D341Med (cell line): ENCODE data around the gene ATP2B3.

ENCODE experiments used
- DNase-seq: peaks from one replicate; pipeline ENCODE4 v3.0.0; 2012; ENCODE audit warnings: low spot score

The ATP2B3 gene

DNA sequence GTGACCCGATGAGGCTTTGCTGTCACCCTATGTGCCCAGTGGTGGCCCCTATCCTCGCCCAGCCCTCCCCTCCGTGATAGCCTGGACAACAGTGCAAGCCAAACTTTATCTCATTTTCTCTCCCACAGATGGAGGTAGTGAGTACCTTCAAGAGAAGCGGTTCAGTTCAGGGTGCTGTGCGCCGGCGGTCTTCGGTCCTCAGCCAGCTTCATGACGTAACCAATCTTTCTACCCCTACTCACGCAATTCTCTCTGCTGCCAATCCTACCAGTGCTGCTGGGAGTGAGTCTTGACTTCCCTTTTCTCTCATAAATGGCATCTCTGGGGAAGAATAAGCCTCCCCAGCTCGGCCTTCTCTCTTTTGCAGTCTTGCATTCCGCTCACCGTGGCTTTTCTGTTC, 52.0 kb downstream of the ATP2B3 start:
- no peak for DNase-seq

DNA sequence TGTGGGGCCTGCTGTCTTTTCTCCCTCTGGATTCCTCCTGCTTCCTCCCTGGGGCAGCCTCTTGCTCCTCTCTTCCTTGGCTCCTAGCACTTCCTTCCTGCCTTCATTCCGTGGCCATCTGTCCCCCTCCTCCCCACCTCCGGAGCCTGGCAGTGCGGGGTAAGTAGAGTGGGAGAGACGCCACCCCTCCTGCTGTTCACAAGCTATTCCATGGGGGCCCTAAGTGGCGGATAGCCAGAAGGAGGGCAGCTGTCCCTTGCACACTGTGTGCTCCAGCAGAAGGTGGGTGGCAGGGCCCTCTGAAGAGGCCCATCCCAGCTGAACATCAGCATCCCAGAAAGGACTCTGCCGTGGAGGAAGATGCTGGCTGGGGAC, 54.1 kb downstream of the ATP2B3 start:
- peak; percentile 71 for DNase-seq

DNA sequence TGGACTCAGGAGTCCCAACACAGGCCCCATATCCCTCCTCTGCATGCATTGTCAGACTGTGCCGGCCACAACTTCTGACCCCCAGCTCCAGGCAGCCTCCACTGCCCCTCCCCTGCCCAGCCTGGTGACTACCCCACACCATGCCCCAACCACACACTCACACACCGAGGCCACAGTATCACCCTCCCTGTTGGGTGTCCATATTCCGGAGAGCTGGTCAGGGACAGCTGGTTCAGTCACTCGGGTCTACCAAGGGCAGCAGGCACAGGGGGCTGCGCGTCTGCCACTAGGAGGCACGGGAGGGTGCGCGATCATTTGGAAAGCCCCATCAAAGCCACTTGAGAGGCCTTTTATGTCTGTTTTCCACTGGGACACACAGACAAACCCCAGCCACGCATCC, 55.2 kb downstream of the ATP2B3 start:
- no peak for DNase-seq

DNA sequence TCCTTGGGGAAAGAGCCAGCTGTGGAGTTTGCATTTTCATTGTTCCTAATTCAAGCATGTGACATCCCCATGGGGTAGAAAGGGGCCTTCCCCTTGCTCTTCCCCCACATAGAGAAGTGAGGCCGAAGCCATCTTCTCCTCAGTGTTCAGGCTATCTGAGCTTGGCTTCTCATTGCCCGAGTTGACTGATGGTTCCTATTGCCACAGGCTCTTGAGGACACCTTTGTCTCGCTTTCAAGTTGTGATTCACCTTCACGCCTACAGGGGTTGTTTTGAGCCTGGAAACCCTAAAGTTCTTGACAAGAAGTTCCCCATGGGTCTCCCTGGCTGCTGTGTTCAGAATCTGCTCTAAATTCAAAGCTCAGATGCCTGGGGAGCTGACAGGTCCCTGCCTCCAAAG, 56.5 kb downstream of the ATP2B3 start:
- DNase-seq: no peak

DNA sequence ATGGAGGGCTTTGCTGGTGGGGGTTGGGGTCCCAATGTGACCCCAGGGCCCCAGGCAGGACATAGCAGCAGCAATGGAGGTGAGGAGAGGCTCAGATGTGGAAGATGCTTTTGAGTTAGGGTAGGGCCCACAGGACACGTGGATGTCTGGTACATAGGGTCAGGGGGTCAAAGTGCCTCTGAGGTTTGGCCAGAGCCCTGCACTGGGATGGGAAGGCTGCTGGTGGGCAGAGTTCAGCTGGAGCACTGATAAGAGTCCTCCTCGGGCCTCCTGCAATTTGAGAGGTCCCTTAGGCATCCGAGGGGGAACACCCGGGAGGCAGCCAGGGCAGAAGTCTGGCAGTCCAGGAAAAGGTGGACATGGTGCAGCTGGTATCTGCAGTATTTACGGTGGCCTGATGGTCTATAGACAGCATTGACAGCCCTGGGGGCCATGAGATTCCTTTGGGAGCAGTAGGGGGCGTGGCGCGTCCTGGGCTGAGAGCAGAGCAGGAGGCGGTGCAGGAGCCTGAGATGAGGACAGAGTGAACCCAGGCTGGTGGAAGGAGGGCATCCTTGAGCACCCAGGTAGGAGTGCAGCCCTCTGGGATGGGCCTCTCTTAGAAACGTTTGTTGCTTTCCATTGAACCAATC, 58.9 kb downstream of the ATP2B3 start:
- no peak for DNase-seq

DNA sequence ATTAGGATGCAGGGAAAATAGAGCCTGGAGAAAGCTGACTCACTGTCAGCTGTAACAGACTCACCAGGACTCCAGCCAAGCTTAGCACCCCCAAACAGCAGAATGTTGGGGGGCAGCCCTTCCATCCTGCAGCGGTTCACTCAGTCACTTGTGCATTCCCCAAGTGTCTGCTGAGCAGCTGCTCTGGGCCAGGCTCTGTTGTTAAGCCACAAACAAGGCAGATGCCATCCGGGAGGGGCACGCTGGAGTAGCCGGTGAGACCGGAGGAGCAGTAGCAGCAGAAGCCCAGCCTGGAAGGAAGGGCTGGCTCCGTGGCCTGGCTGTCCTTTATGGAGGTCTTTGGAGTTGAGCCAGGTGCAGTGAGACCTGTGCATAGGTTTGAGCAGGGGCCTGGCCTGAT, 59.5 kb downstream of the ATP2B3 start:
- peak; percentile 48 for DNase-seq

DNA sequence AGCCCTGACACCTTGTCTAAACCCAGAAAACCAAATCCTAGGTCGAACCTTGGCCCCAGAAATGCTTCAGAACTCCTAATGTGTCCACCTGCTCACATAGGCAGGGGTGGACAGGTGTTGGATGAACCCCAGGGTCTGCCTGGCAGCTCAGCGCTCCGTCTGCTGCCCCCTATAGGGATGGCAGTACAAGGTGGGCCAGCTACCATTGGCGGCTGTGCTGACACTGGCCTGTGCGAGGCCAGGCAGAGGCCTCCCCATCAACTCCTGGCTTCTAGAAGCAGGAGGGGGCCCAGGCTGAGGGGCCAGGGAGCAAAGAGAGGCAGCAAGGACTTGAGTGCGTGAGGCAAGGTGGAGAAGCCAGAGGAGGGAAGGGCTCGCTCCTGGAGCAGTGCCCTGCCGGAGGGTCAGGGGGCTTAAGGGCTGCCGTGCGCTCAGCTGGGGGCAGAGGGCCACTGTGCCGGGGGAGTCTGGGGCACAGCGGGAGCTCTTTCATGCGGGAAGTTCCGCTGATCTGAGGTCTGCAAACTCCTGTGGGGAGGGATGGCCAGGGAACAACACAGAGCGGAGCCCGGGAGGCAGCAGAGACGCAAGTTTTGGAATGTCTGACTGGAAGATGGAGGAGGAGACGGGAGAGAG, 60.9 kb downstream of the ATP2B3 start:
- no peak for DNase-seq

DNA sequence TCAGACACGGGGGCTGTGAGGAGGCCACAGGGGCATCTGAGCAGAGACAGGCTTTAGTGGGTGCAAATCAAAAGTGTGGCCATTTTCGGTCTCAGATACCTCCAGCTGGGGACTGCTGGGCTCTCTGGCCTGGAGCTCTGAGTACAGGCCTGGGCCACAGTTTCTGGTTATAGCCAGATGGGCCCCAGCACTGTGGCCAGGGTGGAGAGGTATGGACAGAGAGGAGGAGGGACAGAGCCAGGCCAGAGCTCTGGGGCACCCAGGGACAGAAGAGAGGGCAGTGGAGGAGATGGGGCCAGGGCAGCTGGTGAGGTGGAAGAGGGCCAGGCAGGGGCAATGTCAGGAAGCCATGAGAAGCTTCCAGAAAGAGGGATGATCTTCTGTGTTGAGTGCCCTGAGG, 61.4 kb downstream of the ATP2B3 start:
- no peak for DNase-seq

DNA sequence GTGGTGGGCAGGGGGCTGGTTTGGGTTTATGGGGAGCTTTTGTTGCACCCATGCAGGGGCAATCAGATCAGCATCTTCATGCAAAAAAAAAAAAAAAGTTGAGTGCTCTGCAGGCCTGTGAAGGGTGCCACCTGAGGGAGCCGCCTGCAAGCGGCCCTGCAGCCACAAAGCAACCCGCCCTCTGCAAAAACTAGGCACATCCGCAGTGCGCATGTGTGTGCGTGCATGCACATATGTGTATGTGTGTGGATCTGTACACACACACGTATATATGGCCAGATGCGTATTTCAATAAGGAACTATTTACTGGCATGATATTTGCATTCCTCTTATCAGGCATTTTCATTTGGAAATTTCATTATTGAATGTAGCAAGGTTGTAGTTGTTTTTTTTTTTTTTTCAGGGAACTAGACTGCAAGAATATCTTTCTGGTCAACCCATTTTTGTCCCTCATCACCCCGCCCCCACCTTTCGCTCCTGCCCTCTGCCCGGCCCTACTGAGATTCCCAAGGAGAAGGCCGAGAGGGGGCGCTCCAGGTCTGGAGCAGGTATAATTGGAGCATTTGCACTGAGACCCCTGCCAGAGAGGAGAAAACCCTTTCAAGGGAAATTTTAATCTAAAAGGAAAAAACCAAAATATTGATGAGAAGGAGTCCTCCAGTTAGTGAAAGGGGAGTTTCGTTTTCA, 63.4 kb downstream of the ATP2B3 start:
- DNase-seq: no peak

DNA sequence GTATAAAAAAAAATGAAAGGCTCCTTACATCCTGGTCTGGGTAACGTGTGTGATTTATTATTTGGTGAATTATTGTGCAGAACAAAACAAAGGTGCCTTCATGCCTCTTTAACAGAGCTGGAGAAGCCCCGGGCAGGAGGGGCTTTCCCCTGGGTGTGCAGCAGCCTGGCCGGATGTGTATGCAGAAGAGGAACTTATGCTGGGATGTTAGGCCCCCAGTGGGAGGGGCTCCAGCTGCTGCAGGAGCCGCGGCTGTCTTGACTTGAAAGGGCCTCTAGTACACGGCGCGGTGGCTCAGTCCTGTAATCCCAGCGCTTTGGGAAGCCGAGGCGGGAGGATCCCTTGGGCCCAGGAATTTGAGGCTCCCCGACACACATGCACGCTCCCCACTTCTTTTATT, 65.5 kb downstream of the ATP2B3 start:
- peak; percentile 51 for DNase-seq

DNA sequence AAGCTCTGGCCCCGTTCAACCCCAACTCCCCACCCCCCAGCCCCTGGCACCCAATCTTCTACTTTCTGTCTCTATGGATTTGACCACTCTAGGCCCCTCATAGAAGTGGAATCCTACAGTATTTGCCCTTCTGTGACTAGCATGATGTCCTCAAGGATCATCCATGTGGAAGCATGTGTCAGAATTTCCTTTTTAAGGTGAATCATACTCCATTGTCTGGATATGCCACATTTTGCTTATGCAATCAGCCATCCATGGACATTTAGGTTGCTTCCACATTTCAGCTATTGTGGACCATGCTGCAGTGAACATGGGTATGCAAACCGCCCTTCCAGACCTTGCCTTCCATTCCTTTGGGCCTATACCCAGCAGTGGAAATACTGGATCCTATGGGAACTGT, 66.0 kb downstream of the ATP2B3 start:
- DNase-seq: no peak

DNA sequence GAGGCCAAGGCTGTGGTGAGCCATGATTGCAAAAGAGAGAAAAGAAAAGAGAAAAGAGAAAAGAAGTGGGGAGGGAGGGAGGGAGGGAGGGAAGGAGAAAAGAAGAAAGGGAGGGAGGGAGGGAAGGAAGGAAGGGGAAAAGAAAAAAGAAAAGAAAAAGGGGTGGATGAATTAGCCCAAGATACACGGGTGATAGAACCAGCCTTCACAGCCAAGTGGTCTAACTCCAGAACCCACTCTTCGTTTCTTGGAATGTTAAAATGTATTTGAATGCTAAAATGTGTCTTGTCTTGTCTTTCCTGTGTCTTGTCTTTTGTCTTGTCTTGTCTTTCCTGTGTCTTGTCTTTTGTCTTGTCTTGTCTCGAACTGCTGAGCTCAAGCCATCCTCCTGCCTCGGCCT, 68.4 kb downstream of the ATP2B3 start:
- no peak for DNase-seq

DNA sequence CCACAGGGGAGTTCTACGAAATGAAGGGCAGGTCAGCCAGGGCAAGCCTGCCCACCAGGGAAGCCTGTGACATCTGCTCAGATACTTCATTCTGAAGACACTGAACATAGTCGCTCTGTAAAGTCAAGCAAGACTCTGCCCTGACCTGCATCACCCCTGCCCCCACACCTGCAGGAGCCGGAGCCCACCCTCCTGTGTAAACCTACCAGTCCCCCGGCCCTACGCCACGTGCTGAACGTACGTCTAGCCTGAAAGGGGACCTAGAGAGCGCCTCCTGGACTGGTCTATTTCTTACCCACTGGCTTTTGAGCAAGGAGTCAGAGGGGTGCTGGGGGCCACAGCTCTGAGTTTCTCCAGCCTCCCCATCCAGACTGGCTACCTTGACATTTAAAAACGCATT, 69.9 kb downstream of the ATP2B3 start:
- no peak for DNase-seq

DNA sequence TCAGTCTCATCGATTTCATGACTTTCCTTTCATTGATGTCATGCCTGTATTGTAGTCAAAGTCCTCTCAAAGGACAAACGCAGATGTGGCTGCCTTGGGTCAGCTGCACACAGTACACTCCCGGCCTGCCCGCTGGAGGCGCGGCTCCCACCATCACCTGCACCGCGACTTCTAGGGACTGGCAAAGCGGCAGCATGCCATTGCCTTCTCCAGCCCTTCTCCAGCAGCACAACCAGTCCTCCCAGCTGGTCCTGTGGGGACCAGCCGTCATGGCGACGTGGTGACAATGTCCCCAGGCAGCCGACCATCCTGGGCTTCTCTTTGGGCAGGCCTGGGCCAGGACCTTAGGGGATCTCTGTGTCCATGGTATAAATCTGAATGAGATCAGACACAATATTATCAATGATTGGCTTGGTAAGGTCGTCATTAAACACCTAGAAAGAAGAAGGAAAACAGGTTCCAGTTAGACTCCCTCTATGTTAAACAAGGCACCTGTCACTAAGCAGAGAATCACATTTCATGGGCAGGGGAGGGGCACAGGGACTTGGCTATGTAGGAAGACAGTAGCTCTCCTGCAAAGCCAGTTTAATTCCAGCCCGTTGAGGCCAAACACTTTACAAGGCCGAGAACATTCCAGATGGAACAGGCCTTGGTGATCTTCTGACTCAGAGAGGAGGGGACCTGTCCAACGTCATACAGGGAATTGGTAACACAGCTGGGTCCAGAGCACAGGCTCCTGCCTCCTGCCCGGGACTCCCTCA, 70.8 kb downstream of the ATP2B3 start:
- no peak for DNase-seq

DNA sequence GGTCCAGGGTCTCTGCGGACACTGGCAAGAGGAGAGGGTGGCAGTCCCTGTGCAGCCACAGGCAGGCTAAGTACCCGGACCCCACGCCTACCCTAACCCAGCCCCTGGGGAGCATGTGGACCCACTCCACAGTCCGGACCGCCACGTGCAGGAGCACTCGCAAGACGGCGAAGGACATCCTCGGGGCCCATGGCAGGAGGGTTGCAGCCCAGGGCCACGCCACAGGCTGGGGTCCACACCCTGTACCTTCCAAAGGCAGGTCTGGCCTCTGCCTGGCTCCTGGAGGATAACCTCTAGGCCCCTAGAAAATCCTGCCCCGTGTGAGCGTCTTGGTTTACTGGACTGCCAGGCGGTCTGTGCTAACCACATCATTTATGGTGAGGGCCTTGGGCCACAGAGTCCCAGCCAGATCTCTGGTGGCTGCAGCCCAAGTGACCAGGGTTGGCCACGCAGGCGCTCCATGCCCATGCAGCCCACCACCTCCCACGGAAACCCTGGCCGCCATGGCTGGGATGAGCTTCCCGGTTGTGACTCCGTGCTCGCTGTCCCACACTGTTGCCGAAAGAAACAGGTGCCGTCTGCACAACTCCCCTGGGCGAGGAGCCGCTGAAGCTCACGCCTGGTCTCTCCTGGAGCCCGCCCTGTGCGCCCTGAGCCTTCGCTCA, 71.5 kb downstream of the ATP2B3 start:
- DNase-seq: no peak

DNA sequence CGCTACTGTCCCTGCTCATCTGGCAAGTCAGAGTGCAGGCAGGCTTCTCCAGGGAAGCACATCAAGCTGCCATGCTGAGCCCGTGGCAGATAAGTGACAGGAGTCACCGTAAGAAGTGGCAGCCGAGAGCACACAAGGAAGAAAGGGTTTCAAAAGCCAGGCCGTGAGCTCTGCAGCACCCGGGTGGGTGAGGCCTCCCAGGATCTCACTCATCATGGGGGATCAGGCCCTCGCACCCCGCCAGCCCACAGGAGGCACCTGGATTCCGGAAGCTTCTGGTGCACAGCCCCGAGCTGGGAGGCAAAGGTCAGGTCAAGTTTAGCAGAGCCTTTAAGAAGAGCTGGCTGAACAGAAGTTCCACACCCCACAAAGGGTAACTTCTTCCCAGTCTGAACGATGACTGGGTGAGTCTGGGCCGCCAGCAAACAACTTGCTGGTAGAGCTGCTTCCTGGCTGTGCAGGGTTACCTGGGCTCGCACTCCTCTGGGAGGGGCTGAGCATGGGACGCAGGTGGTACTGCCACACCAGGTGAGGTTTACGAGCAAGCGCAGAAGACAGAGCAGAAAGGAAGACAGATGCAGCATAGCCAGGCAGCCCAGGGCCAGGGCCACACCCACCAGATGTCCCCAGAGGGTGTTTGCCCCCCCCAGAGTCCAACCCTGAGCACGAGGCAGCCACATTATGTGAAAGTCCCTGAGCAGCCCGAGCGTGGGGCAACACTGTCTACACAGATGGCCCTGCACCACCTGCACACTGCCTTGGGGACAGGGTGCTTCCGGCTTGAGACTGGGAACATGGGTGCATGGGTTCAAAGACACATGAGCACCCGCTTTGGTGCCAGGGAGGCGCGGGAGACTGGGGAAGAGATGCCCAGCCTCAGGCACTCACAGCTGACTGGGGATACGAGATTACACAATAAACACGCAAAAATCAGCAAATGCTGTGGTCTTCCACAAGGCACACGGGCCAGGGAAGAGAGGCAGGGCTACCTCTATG, 73.8 kb downstream of the ATP2B3 start:
- DNase-seq: no peak

DNA sequence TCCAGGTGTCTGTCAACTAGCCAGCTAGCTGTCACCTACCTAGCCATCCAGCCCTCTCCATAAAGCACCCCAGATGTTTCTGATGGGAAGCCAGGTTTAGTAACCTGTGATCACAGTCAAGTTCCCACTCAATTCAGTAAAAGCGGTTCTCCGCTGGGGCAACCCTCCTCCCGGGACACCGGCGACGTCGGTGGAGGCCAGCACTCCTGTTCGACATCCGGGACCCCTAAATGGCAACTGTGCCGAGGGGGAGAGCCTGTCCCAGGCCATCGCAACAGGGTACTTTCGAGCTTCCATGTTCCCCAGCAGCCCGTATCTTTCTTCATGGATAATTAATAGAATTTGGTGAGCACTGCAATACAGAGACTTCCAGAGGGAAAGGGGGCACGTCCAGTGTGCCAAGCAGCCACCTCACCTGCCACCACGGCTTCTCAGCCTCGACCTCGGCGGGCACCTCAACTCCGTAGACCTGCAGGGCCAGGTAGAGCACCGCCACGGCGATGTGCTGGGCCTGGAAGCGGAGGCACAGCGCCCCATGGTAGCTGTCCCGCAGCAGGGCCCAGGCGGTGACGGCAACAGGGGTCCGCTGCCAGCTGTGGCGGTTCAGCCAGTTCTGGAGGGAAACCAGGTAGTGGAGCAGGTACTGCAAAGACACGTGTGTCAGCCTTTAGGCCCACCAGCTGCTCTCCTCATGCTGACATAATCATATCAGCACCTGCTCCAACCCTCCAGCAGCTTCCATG, 74.8 kb downstream of the ATP2B3 start:
- DNase-seq: no peak

DNA sequence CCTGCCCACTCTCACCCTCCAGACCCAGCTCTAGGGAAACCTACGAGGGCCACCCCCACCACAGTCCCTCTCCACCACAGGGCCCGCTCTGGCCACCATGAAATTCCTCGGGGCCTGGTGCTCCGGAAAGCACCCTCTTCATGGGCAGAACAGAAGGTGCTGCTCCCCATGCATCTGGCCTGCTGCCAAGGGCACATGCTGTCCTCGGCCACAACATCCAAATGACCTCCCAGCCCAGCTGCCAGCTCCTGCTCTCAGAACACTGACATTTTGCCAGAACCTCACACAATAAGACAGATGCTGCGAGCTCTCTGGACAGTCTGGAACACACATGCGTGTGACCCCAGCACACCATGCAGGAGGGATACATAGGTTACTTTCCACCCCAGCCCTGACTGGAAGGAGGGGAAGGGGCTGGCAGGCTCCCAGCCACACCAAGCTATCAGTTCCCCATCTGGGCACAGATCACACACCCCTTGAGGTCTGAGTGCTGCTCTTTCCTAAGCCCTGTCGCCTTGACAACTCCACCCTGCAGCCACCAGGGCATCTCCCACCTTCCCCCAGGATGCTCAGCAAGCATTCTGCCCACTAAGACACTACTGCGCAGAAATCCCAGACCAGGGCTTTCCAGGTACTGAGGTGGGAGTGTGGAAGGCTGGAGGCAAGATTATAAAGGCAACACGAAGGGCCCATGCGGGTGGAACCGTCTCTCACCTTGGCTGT, 75.7 kb downstream of the ATP2B3 start:
- DNase-seq: no peak

DNA sequence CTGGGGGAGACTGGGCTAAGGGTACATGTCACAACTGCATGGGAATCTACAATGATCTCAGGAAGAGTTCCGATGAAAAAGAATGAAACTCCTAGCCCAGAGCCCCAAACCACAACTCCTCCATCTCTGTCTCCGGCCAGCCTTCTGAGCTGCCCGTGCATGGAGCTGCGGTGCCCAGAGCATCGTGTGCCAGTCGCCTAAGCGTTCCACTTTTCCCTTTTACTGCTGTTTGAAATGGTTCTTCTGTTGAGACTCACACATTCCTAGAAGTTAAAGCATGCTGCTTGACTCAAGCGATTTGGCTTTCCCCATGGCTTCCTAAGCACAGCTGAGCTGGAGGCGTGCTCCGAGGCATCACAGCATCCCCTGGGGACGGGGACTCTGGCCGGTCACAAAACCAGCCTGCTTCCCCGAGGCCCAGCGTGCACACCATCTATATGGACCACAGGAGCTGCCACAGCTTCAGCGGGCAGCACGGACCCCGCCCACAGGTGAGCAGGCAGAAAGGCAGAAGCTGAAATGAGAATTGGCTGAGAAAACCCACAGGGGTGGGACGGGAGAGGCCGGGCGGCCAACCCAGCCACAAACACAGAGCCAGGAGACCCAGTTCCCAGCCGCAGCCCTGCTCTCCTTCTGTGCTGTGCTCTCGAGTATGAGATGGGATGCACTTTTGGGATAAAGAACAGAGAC, 76.5 kb downstream of the ATP2B3 start:
- no peak for DNase-seq
